ENCODE measurements around the gene ATP7B. TPM values are rescaled to one million over a fixed set of nuclear protein-coding genes. Genes with fewer than 3 reads are reported as not detected.

ATP7B gene
- total RNA-seq, 6 donors from 2014 or later, result 3.5 to 27.2 (median 5.9) TPM

DNA sequence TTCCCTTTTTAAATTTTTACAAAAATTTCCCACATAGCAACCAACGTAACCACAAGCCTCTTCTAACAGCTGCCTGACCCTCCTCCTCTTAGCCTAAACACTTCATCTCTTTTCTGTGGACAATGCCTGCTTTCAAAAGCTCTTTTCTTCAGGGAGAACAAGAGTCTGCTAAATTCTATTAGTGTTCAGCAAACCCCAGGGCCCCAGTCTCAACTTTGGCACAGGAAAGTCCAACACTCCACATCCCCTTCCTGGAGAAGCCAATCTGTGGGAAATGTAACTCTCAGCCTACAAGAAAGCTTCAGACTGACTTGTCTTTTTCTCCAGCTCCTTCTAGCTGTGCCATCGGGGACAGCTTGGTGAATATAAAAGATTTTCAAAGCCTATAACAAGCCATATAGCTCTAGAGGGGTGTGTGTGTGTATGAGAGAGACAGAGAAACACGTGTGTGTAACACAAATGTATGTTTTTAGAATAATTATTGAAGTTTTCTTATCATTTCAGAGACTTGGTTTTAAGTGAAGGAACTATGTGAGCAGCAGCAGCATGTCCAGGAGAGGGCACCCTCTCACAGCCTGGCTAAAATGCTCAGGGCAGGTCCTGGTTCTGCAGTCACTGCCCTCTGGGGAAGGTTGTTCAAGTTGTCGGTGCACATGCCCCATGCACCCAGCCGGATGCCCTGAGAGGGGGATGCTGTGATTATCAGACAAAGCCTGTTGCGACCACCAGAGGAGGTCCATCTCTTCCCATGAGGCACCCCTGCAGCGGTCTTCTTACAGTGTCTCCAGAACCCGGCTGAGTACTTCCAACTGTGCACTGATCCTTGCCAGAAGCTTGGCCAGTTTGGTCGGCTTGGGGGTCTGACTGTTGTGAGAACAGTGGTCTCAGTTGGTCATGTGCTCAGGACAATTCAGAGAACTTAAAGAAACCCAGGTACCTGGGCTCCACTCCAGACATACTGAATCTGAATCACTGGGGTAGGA is 115.1 kb downstream of the ATP7B start:
- 44 to 53% methylated on average over 5 to 9 of the region's 9 CpGs for WGBS, 2 donors
- DNase-seq (peak in 1 of 2 donors; percentile 42), ATAC-seq (ENCODE audit: low FRiP score in 2 of 2) (peak in 1 of 2 donors; percentile 69)
- TF ChIP-seq POLR2A (IDR thresholded peaks at IDR 0.05) (no peak), CTCF (IDR thresholded peaks at IDR 0.05) (peak in 4 of 6 experiments; percentile 36 to 51 (median 42))
- Histone ChIP-seq H3K4me1 (no peaks in the 10 kb centered on the region), H3K36me3 (no peaks in the 10 kb centered on the region), H3K4me3 (no peak overlapping the region), H3K27ac (no peak overlapping the region), H3K9me3 (no peaks in the 10 kb centered on the region), H3K27me3 (no peaks in the 10 kb centered on the region)

DNA sequence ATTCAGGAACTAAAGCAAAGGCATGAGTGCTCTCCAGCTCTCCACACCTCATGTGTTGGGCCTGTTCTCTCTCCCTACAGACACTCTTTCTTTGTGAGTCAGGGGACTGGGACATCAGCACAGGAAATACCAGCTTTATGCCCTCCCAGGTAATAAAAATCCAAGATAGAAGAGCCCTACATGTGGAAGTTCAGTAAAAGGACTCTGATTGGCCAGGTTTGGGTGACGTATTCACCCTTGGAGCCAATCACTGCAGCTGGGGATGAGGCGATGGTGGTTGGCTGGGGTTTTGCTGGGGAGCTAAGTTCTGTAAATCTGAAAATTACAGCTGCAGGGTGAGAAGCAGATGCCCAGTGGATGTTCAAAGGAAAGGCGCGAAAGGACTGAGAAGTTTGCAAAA is 117.0 kb downstream of the ATP7B start:
- no peaks in the 10 kb centered on the region for H3K4me1 ChIP-seq
- no peak overlapping the region for H3K27ac ChIP-seq
- H3K27me3 ChIP-seq, result no peaks in the 10 kb centered on the region
- 96 to 97% methylated on average over 4 of the region's 4 CpGs for WGBS, 2 donors
- TF ChIP-seq POLR2A (IDR thresholded peaks at IDR 0.05) (no peak), POLR2AphosphoS5 (IDR thresholded peaks at IDR 0.05) (no peak), CTCF (IDR thresholded peaks at IDR 0.05) (no peak), EP300 (IDR thresholded peaks at IDR 0.05) (no peak)
- no peaks in the 10 kb centered on the region for H3K9me3 ChIP-seq
- ATAC-seq (ENCODE audit: low FRiP score in 2 of 2), result no peak
- H3K36me3 ChIP-seq, result no peaks in the 10 kb centered on the region
- DNase-seq, result no peak
- no peak overlapping the region for H3K4me3 ChIP-seq

GRCh38 chr13:51892657-51893056 is 118.6 kb downstream of the ATP7B start:
- 51 to 58% methylated on average over 3 of the region's 3 CpGs for WGBS, 2 donors
- H3K36me3 ChIP-seq, result no peaks in the 10 kb centered on the region
- H3K27me3 ChIP-seq, result no peaks in the 10 kb centered on the region
- no peak overlapping the region for H3K27ac ChIP-seq
- TF ChIP-seq POLR2A (IDR thresholded peaks at IDR 0.05) (no peak), EP300 (IDR thresholded peaks at IDR 0.05) (no peak), POLR2AphosphoS5 (IDR thresholded peaks at IDR 0.05) (no peak), CTCF (IDR thresholded peaks at IDR 0.05) (no peak)
- H3K9me3 ChIP-seq, result no peaks in the 10 kb centered on the region
- DNase-seq (no peak), ATAC-seq (ENCODE audit: low FRiP score in 2 of 2) (no peak)
- no peaks in the 10 kb centered on the region for H3K4me1 ChIP-seq
- no peak overlapping the region for H3K4me3 ChIP-seq

GRCh38 chr13:51887468-51887867 is 123.8 kb downstream of the ATP7B start:
- Histone ChIP-seq H3K4me1 (no peaks in the 10 kb centered on the region), H3K36me3 (no peaks in the 10 kb centered on the region), H3K9me3 (no peaks in the 10 kb centered on the region), H3K27ac (no peak overlapping the region), H3K27me3 (no peaks in the 10 kb centered on the region), H3K4me3 (no peak overlapping the region)
- no peak for ATAC-seq (ENCODE audit: low FRiP score in 2 of 2)
- 64 to 86% methylated on average over 2 of the region's 2 CpGs for WGBS, 2 donors
- no peak for TF ChIP-seq CTCF (IDR thresholded peaks at IDR 0.05)
- TF ChIP-seq EP300 (IDR thresholded peaks at IDR 0.05), result no peak
- TF ChIP-seq POLR2A (IDR thresholded peaks at IDR 0.05), result no peak
- TF ChIP-seq POLR2AphosphoS5 (IDR thresholded peaks at IDR 0.05), result no peak
- DNase-seq, result no peak
